HG02763 (cell line): ENCODE measurements around the gene UBQLN1.
"Not testable (repeated sequence)": the region's sequence is repeated elsewhere in the genome, so short reads cannot be mapped to it uniquely, and the experiment has no call there.

Source experiments
- ATAC-seq: cut with Tn5 transposase; IDR thresholded peaks from one replicate; pipeline ENCODE4 v1.9.1; 2021; ENCODE audit warnings: mild to moderate bottlenecking, moderate library complexity; ENCODE audit not compliant: unreplicated experiment

The UBQLN1 gene

GRCh38 chr9:83707768-83708514 lies at the start of gene UBQLN1:
Gene UBQLN1 (minus strand): TSS chr9:83707958. CDS start chr9:83707679, 279 bp downstream.
- peak; percentile 79 for ATAC-seq

- ATAC-seq = peak; percentile 75
Observed at GRCh38 chr9:83754383-83754977, 46.7 kb upstream of the UBQLN1 start.

- no peak for ATAC-seq
Observed at GRCh38 chr9:83749706-83750105, 41.9 kb upstream of the UBQLN1 start.

- no peak for ATAC-seq
Observed at GRCh38 chr9:83744206-83744605, 36.4 kb upstream of the UBQLN1 start.

GRCh38 chr9:83733739-83734138 lies 26.0 kb upstream of the UBQLN1 start:
- ATAC-seq = no peak

GRCh38 chr9:83728591-83729368 lies 21.0 kb upstream of the UBQLN1 start:
- not testable (repeated sequence) for ATAC-seq

- no peak for ATAC-seq
Observed at GRCh38 chr9:83724436-83724835, 16.7 kb upstream of the UBQLN1 start.

GRCh38 chr9:83722726-83723495 lies 15.2 kb upstream of the UBQLN1 start:
- ATAC-seq = no peak

- ATAC-seq = no peak
Observed at GRCh38 chr9:83721509-83721908, 13.8 kb upstream of the UBQLN1 start.

- ATAC-seq = no peak
Observed at GRCh38 chr9:83715794-83716193, 8.0 kb upstream of the UBQLN1 start.

- no peak for ATAC-seq
Observed at GRCh38 chr9:83715221-83715620, 7.5 kb upstream of the UBQLN1 start.

- ATAC-seq = no peak
Observed at GRCh38 chr9:83714329-83714728, 6.6 kb upstream of the UBQLN1 start.

GRCh38 chr9:83708515-83709158 lies 879 bp upstream of the UBQLN1 start:
- peak; percentile 43 for ATAC-seq

- peak; percentile 42 for ATAC-seq
Observed at GRCh38 chr9:83707518-83707767, 315 bp downstream of the UBQLN1 start.

GRCh38 chr9:83706676-83707517 lies 861 bp downstream of the UBQLN1 start:
- peak; percentile 15 for ATAC-seq

- ATAC-seq = not testable (repeated sequence)
Observed at GRCh38 chr9:83705219-83705651, 2.5 kb downstream of the UBQLN1 start.

GRCh38 chr9:83701769-83702168 lies 6.0 kb downstream of the UBQLN1 start:
- no peak for ATAC-seq

- no peak for ATAC-seq
Observed at GRCh38 chr9:83701286-83701685, 6.5 kb downstream of the UBQLN1 start.

GRCh38 chr9:83699615-83700014 lies 8.1 kb downstream of the UBQLN1 start:
- peak; percentile 54 for ATAC-seq
